MCF 10A (cell line): Measurements from ENCODE around the gene KDM4C. TPM values are rescaled to one million over a fixed set of nuclear protein-coding genes. Genes with fewer than 3 reads are reported as not detected.

Source experiments
- BruUV-seq: library from RNA; stranded (reverse); fragments of 400-500 nt; replicated peaks from 2 replicates; lab custom pipeline; 2021; lab: Mats Ljungman, UMichigan
- CTCF ChIA-PET: fragments of 300-600 bp; sonication (Branson Sonifier 250); formaldehyde crosslinking; extraction: SDS; loops from one replicate; lab custom pipeline; 2021; ENCODE audit warnings: antibody characterized with exemption, inconsistent platforms; lab: Yijun Ruan, JAX
- POLR2A ChIA-PET: fragments of 300-600, 350-650 bp; sonication (Branson Sonifier 250); formaldehyde crosslinking; extraction: SDS; loops from one replicate; lab custom pipeline; 2020; ENCODE audit warnings: antibody characterized with exemption, inconsistent platforms; lab: Yijun Ruan, JAX
- DNase-seq: peaks from one replicate; pipeline ENCODE4 v3.0.0-alpha.2; 2018; ENCODE audit not compliant: unreplicated experiment
- H3K27ac Mint-ChIP-seq: one replicate; pipeline ENCODE4 v1.8.0; 2022; ENCODE audit warnings: mild to moderate bottlenecking, low read depth, mixed read lengths; ENCODE audit not compliant: unreplicated experiment
- H3K27me3 Mint-ChIP-seq: one replicate; pipeline ENCODE4 v1.8.0; 2022; ENCODE audit warnings: mixed read lengths; ENCODE audit not compliant: insufficient read depth, unreplicated experiment
- H3K36me3 Mint-ChIP-seq: one replicate; pipeline ENCODE4 v1.8.0; 2022; ENCODE audit warnings: mild to moderate bottlenecking, moderate library complexity, mixed read lengths; ENCODE audit not compliant: insufficient read depth, unreplicated experiment
- H3K4me1 Mint-ChIP-seq: one replicate; pipeline ENCODE4 v1.8.0; 2022; ENCODE audit warnings: mixed read lengths; ENCODE audit not compliant: insufficient read depth, unreplicated experiment
- H3K4me3 Mint-ChIP-seq: one replicate; pipeline ENCODE4 v1.8.0; 2022; ENCODE audit warnings: mild to moderate bottlenecking, moderate library complexity, mixed read lengths; ENCODE audit not compliant: unreplicated experiment
- H3K9me3 Mint-ChIP-seq: one replicate; pipeline ENCODE4 v1.8.0; 2022; ENCODE audit warnings: mixed read lengths; ENCODE audit not compliant: unreplicated experiment
- CTCF ChIP-seq: fragments of 200-600 bp; IDR thresholded peaks from one replicate; pipeline ENCODE4 v1.8.0; 2022; ENCODE audit warnings: antibody characterized with exemption, mild to moderate bottlenecking; ENCODE audit not compliant: unreplicated experiment
- intact Hi-C: fragments of 100-400 bp; cut with micrococcal nuclease; formaldehyde crosslinking; loops from 2 replicates; pipeline ENCODE4 v1.14.1; 2022
- total RNA-seq: library from RNA; stranded (reverse); gene quantifications from 2 replicates; pipeline ENCODE4 v1.2.3, GENCODE V29; 2022

The KDM4C gene
- total RNA-seq, 1 experiment from 2014 or later, result 29.5 TPM

GRCh38 chr9:6973089-6973488, 215.3 kb downstream of the KDM4C start:
- ChIA-PET POLR2A (interaction anchor here (1.6 kb wide), 1 partner anchor 14 kb away, joined by 4 read pairs; no protein-coding TSS in a partner anchor), CTCF (no interaction called here)
- intact Hi-C loops, result no loop called here
- Mint-ChIP-seq H3K4me3 (no peak overlapping the region), H3K4me1 (peaks cover 11% of the 10 kb centered on the region), H3K27me3 (no peaks in the 10 kb centered on the region), H3K9me3 (no peaks in the 10 kb centered on the region), H3K36me3 (no peaks in the 10 kb centered on the region), H3K27ac (no peak overlapping the region)
- no peak for TF ChIP-seq CTCF
- BruUV-seq, result no TSS peak
- no peak for DNase-seq

- peak; percentile 54 for DNase-seq
- intact Hi-C loops, result no loop called here
- BruUV-seq, result no TSS peak
- Mint-ChIP-seq H3K4me1 (peaks cover 11% of the 10 kb centered on the region), H3K36me3 (no peaks in the 10 kb centered on the region), H3K27me3 (no peaks in the 10 kb centered on the region), H3K4me3 (no peak overlapping the region), H3K9me3 (no peaks in the 10 kb centered on the region), H3K27ac (no peak overlapping the region)
- CTCF ChIA-PET, result interaction anchor here (0.7 kb wide), 1 partner anchor 15 kb away, joined by 3 read pairs; no protein-coding TSS in a partner anchor
- TF ChIP-seq CTCF, result no peak
- POLR2A ChIA-PET, result no interaction called here
These were observed 216.0 kb downstream of the KDM4C start for GRCh38 chr9:6973762-6974161.

- DNase-seq, result no peak
- BruUV-seq, result no TSS peak
- H3K4me1 Mint-ChIP-seq, result peaks cover 11% of the 10 kb centered on the region
- ChIA-PET CTCF (interaction anchor here (0.6 kb wide), 1 partner anchor 148 kb away, joined by 5 read pairs; no protein-coding TSS in a partner anchor), POLR2A (interaction anchor here (0.7 kb wide), 1 partner anchor 217 kb away, joined by 3 read pairs; no protein-coding TSS in a partner anchor)
- no peaks in the 10 kb centered on the region for H3K36me3 Mint-ChIP-seq
- no peak for TF ChIP-seq CTCF
- intact Hi-C loops, result no loop called here
- no peak overlapping the region for H3K4me3 Mint-ChIP-seq
- H3K27ac Mint-ChIP-seq, result no peak overlapping the region
- no peaks in the 10 kb centered on the region for H3K27me3 Mint-ChIP-seq
- H3K9me3 Mint-ChIP-seq, result no peaks in the 10 kb centered on the region
These were observed 217.4 kb downstream of the KDM4C start for GRCh38 chr9:6975198-6975597.

- H3K27me3 Mint-ChIP-seq, result no peaks in the 10 kb centered on the region
- CTCF ChIA-PET, result no interaction called here
- no peak for DNase-seq
These were observed 220.0 kb downstream of the KDM4C start for GRCh38 chr9:6977761-6978160.

More at GRCh38 chr9:6977761-6978160, 220.0 kb downstream of the KDM4C start:
- no peak overlapping the region for H3K4me3 Mint-ChIP-seq
- intact Hi-C loops, result no loop called here
- peaks cover 11% of the 10 kb centered on the region for H3K4me1 Mint-ChIP-seq
- POLR2A ChIA-PET, result interaction anchor here (0.8 to 1.3 kb wide), 2 partner anchors 11 to 54 kb away, joined by 3 read pairs; no protein-coding TSS in a partner anchor
- peaks cover 3% of the 10 kb centered on the region for H3K36me3 Mint-ChIP-seq
- no peak overlapping the region for H3K27ac Mint-ChIP-seq
- no peak for TF ChIP-seq CTCF
- BruUV-seq, result no TSS peak
- H3K9me3 Mint-ChIP-seq, result no peaks in the 10 kb centered on the region
